GM18505 (cell line): ENCODE results near the gene TSEN15.
"Not testable (repeated sequence)": the region's sequence is repeated elsewhere in the genome, so short reads cannot be mapped to it uniquely, and the experiment has no call there.

Experiments used
- ATAC-seq: cut with Tn5 transposase; IDR thresholded peaks from one replicate; pipeline ENCODE4 v1.9.1; 2021; ENCODE audit not compliant: unreplicated experiment
- POLR2A ChIP-seq: IDR thresholded peaks from 4 replicates; pipeline ENCODE4 v1.6.1; 2011; ENCODE audit warnings: borderline replicate concordance; ENCODE audit not compliant: insufficient read depth, insufficient read length; ENCODE audit errors: extremely low read depth

The TSEN15 gene

DNA sequence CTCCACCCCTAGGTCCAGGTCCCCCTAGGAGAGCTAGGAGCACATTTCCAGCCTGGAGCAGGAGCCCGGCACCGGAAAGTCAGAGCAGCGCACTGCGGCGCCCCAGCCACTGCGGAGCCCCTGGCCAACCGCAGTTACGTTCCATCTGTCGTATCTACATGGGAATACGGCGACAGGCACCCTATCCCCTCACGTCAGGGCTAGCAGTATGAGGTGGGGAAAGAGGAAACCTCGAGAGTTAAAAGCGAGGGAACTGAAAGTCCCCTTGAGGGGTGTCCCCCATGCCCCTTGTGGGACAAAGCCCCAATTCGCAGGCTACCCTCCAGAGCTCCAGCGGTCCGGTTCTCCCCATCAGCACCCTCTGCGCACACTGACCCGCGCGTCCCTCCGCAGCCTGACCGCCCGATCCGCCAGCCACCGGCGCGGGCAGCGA lies 15.0 kb upstream of the TSEN15 start:
- TF ChIP-seq POLR2A: no peak
- ATAC-seq: no peak

DNA sequence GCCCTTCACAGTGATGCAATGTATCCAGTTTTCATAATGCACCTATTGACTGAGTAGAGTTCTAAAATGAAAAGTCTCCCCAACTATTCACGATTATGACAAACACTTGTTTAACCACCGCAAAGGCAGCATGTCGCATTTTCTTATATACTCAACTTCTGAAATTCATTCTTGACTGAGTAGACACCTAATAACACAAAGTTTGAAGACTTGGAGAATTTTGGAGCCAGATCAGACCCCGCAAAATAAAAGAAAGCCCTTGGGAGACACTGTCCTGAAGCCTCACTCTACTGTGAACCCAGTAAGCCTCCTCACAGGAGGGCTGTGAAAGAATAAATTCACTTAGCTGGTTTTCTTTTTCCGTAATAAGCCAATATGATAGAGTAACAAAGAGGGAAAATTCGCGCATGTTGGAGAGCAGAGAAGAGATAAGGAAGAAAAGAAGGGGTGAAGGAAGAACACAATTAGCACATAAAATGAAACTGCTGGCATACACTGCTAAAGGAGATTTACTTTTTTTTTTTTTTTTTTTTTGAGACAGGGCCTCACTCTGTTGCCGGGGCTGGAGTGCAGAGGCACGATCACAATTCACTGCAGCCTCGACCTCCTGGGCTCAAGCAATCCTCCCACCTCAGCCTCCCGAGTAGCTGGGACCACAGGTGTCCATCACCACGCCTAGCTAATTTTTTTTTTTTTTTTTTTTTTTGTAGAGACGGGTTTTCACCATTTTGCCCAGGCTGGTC lies 13.5 kb upstream of the TSEN15 start:
- no peak for ATAC-seq
- no peak for TF ChIP-seq POLR2A

DNA sequence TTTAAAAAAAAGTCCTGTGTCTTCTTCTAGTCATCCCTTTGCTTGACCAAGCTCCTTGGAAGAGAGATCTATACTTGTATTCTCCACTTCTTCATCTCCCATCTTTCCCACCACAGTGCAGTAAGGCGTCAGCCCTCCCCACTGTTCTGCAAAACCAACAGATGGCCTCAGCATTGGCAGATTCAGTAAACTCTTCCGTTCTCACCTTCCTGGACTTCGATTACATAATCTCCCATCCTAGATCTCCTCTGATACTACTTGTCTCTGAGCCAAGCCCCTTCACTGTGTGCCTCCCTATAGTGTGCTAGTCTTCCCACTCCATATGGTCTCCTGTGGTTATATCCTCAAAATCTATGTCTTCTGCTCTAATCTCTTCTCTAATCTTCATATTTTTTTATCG lies 12.4 kb upstream of the TSEN15 start:
- ATAC-seq: no peak
- no peak for TF ChIP-seq POLR2A

DNA sequence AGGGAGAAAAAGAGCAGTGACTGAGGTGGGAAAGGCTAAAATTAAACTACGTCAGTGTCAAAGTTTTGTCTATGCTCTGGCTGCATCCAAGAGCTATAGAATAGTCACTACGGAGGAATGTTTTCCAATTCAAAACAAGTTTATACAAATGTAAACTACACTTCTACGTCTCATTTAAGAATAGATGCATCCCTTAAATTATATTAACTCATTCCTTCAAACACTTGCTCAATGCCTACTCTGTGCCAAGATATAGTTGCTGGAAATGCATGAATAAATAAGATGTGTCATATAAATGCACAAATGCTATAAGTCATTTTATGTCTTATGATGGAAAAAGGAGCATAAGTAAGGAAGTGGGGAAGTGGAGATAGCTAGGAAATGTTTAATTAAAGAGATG lies 9.8 kb upstream of the TSEN15 start:
- no peak for TF ChIP-seq POLR2A
- no peak for ATAC-seq

GRCh38 chr1:184043315-184043714 lies 8.2 kb upstream of the TSEN15 start:
- ATAC-seq: not testable (repeated sequence)

GRCh38 chr1:184044603-184045376 lies 6.7 kb upstream of the TSEN15 start:
- no peak for TF ChIP-seq POLR2A
- ATAC-seq: no peak

GRCh38 chr1:184047541-184047940 lies 4.0 kb upstream of the TSEN15 start:
- not testable (repeated sequence) for ATAC-seq

DNA sequence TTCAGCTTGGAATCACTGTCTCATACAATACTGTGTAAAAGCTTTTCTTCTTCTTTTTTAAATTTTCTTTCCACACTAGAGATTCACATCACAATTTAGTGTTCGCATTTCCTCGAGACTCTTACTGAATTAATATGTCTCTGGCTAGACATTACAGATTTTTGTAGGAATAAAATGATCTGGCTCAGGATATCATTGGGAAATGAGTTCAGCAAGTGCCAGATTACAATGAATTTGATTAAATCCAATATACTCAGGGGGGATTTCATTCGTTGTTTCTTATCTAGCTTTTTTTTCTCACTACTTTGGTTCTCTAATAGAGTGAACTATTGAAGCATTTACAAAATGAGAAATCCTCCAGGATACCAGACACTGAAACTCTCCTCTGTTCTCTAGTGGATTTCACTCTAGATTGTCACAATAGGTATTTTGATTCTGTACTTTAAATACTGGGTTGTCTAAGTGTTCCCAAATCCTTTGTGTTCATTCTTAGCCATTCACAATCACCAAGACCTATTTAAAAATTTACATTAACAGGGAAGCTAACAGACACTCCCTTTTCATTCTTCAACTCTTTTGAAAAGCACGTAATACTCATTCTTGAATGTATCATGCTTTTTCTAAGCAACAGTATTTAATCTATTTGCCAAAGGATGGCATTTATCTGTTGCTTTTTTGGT lies 2.8 kb upstream of the TSEN15 start:
- no peak for ATAC-seq
- no peak for TF ChIP-seq POLR2A

GRCh38 chr1:184049291-184049690 lies 2.2 kb upstream of the TSEN15 start:
- TF ChIP-seq POLR2A: no peak
- ATAC-seq: no peak

DNA sequence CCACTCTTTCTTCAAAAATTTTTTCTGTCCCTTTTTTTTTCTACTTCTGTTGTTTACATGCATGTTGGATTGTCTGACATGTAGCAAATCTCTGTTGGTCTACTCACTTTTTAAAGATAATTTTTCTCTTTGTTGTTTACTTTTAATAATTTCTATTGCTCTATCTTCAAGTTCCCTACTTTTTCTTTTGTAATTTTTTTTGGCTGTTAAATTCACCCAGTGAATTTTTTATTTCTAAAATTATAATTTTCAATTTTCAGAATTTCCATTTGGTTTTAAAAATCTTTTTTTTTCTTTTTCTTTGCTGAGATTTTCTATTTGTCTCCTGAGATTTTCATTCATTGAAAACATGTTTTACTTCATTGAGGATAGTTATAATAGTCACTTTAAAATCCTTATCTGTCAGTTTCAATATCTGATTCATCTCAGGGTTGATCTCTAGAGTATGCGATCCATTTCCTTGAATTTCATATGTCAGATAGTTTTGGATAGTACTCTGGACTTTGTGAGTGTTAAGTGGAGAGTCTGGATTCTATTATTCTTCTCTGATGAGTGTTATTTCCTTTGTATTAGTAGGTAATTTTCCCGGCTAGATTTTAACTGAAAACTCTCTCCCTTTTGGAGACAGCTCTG lies 1.6 kb upstream of the TSEN15 start:
- no peak for TF ChIP-seq POLR2A
- ATAC-seq: no peak

- no peak for TF ChIP-seq POLR2A
- no peak for ATAC-seq
Observed at GRCh38 chr1:184050636-184051035, 894 bp upstream of the TSEN15 start.

GRCh38 chr1:184051138-184051484 lies 419 bp upstream of the TSEN15 start:
- TF ChIP-seq POLR2A: no peak
- ATAC-seq: no peak

- ATAC-seq: no peak
- TF ChIP-seq POLR2A: no peak
Observed at GRCh38 chr1:184052194-184052559, 647 bp downstream of the TSEN15 start.

DNA sequence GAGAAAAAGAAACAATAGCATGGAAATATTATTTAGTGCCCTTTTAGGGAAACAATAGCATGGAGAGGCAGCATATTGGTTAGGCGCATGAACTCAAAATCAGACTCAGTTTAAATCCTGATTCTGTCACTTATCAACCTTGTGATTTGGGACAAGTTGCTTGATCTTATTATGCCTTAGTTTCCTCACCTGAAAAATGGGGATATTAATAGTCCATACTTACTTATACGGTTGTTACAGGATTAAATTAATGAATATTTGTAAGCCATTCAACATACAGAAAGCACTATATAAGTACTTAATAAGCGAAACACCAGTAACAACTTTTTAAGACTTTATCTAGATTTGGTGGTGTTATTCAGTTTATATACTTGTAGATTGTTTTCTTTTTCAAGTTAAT lies 1.2 kb downstream of the TSEN15 start:
- ATAC-seq: no peak
- TF ChIP-seq POLR2A: no peak
